CD4-positive, alpha-beta T cell (primary cell): ENCODE data around the gene ATXN3. TPM values are rescaled to one million over a fixed set of nuclear protein-coding genes. Genes with fewer than 3 reads are reported as not detected.

Source experiments
- ATAC-seq: fragments of 200-7000 bp; cut with Tn5 transposase; one replicate; pipeline ENCODE4 v1.10.0; 2022; ENCODE audit warnings: mild to moderate bottlenecking; ENCODE audit not compliant: poor library complexity
- CTCF ChIA-PET: fragments of 350-600 bp; sonication (Branson Sonifier 250); formaldehyde crosslinking; loops from one replicate; lab custom pipeline; 2021; ENCODE audit warnings: antibody characterized with exemption, inconsistent platforms; lab: Charles Lee
- POLR2A ChIA-PET: fragments of 350-600 bp; sonication (Branson Sonifier 250); formaldehyde crosslinking; loops from one replicate; lab custom pipeline; 2021; ENCODE audit warnings: antibody characterized with exemption, inconsistent platforms; lab: Charles Lee
- DNase-seq, 14 experiments: peaks; one replicate each; pipeline ENCODE4 v3.0.0-alpha.2; 2013 to 2020; ENCODE audit warnings: mixed read lengths in 2 of 14
- H3K27ac ChIP-seq, 2 donors: one replicate each; pipeline versions ENCODE4 v1.5.1 to v1.7.0; 2013; ENCODE audit warnings: low read length in 2 of 2, low read depth in 1 of 2, mild to moderate bottlenecking in 1 of 2
- H3K27me3 ChIP-seq, 2 experiments: 1 replicate in 1 of 2; 2 replicates in 1 of 2; pipeline versions ENCODE4 v1.6.1 to v1.7.0; 2013; ENCODE audit warnings: low read length in 2 of 2, control low read depth in 1 of 2, mild to moderate bottlenecking in 1 of 2, moderate library complexity in 1 of 2; ENCODE audit not compliant: insufficient read depth in 2 of 2, control insufficient read depth in 1 of 2
- H3K36me3 ChIP-seq: one replicate; pipeline ENCODE4 v1.6.1; 2013; ENCODE audit warnings: low read length, control low read depth; ENCODE audit not compliant: insufficient read depth
- H3K4me1 ChIP-seq: one replicate; pipeline ENCODE4 v1.6.1; 2013; ENCODE audit warnings: low read length, control low read depth; ENCODE audit not compliant: insufficient read depth
- H3K4me3 ChIP-seq: one replicate; pipeline ENCODE4 v1.5.1; 2013; ENCODE audit warnings: mild to moderate bottlenecking, low read length, moderate library complexity
- H3K9me3 ChIP-seq, 2 experiments: 1 replicate in 1 of 2; 2 replicates in 1 of 2; pipeline versions ENCODE4 v1.6.1 to v1.7.0; 2013; ENCODE audit warnings: low read length in 2 of 2, mild to moderate bottlenecking in 2 of 2, control low read depth in 1 of 2, moderate library complexity in 1 of 2; ENCODE audit not compliant: control insufficient read depth in 1 of 2, insufficient read depth in 1 of 2
- H3K27ac Mint-ChIP-seq: one replicate; pipeline ENCODE4 v1.8.0; 2020; ENCODE audit warnings: mixed read lengths
- H3K27me3 Mint-ChIP-seq: one replicate; pipeline ENCODE4 v1.8.0; 2021; ENCODE audit warnings: mixed read lengths
- H3K36me3 Mint-ChIP-seq: one replicate; pipeline ENCODE4 v1.8.0; 2021; ENCODE audit warnings: low read depth, mixed read lengths
- H3K4me1 Mint-ChIP-seq: one replicate; pipeline ENCODE4 v1.8.0; 2021; ENCODE audit warnings: low read depth, mixed read lengths
- H3K4me3 Mint-ChIP-seq: one replicate; pipeline ENCODE4 v1.8.0; 2020; ENCODE audit warnings: mild to moderate bottlenecking, mixed read lengths
- H3K9me3 Mint-ChIP-seq: one replicate; pipeline ENCODE4 v1.8.0; 2020; ENCODE audit warnings: mixed read lengths
- CTCF ChIP-seq: fragments of 200-600 bp; IDR thresholded peaks from one replicate; pipeline ENCODE4 v1.8.0; 2022; ENCODE audit warnings: antibody characterized with exemption, mild to moderate bottlenecking
- intact Hi-C, 2 experiments: fragments of 100-400 bp; cut with DNase I in 1 of 2; cut with micrococcal nuclease in 1 of 2; formaldehyde crosslinking; loops; one replicate each; pipeline versions ENCODE4 v1.15.1 to v1.9.0; 2023 to 2025; cut with DNase I, micrococcal nuclease
- total RNA-seq, 174 experiments: library from RNA in 2 of 174; stranded (reverse) in 2 of 174; gene quantifications; one replicate each; pipeline ENCODE4 v1.2.3 and lab custom pipeline; 2021 to 2026

ATXN3 gene
- total RNA-seq, 2 experiments from 2014 or later = 21.5 to 22.1 TPM

- Mint-ChIP-seq H3K36me3 (peaks cover 75% of the 10 kb centered on the region), H3K27me3 (no peaks in the 10 kb centered on the region), H3K9me3 (no peaks in the 10 kb centered on the region), H3K27ac (no peak overlapping the region), H3K4me3 (no peak overlapping the region), H3K4me1 (no peaks in the 10 kb centered on the region)
- no peak overlapping the region for H3K4me3 ChIP-seq
- no peaks in the 10 kb centered on the region for H3K4me1 ChIP-seq
- no peak overlapping the region for H3K27ac ChIP-seq
- ChIA-PET CTCF (interaction anchor here (1.2 kb wide), 1 partner anchor 12 kb away, joined by 3 read pairs; no protein-coding TSS in a partner anchor), POLR2A (no interaction called here)
- intact Hi-C loops = no loop called here
- no peak for TF ChIP-seq CTCF
- ATAC-seq (no peak), DNase-seq (no peak)
- H3K9me3 ChIP-seq = no peaks in the 10 kb centered on the region
- no peaks in the 10 kb centered on the region for H3K27me3 ChIP-seq
- peaks cover 66% of the 10 kb centered on the region for H3K36me3 ChIP-seq
Observed at GRCh38 chr14:92014040-92014439, 92.3 kb downstream of the ATXN3 start.

DNA sequence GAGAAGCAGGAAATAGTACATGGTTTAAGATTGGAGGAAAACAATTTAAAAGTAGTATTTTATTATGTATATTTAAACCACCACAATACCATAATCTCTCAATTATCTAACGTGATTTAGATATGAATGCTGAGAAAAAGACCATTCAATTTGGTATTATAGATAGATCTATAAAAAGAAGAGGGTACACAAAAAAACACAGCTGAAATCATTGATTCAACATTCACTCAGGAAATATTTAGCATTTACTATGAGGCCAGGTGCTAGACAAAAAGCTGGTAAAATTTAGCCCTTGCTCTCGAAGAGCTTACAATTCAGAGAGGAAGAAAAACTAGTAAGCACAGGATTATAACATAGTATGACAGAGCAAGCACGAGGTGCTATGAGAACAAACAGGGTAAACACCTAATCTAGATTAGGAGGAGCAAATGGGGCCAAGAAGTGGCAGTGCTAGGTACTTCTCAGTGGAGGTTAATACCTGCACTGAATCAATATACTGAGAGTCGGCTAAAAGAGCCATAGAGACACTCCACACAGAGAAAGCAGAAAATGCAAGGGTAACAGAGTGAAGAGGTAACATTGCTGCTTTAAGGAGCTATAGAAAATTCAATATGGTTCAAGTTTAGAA lies 94.1 kb downstream of the ATXN3 start:
- no peak for DNase-seq
- TF ChIP-seq CTCF = no peak
- Histone ChIP-seq H3K9me3 (no peaks in the 10 kb centered on the region), H3K36me3 (peaks cover 73% of the 10 kb centered on the region), H3K27me3 (no peaks in the 10 kb centered on the region), H3K4me3 (no peak overlapping the region), H3K4me1 (no peaks in the 10 kb centered on the region), H3K27ac (no peak overlapping the region)
- POLR2A ChIA-PET = interaction anchor here (1.7 kb wide), 1 partner anchor 8 kb away, joined by 6 read pairs; no protein-coding TSS in a partner anchor
- H3K27ac Mint-ChIP-seq = no peak overlapping the region
- H3K4me3 Mint-ChIP-seq = no peak overlapping the region
- CTCF ChIA-PET = no interaction called here
- H3K27me3 Mint-ChIP-seq = no peaks in the 10 kb centered on the region
- intact Hi-C loops = no loop called here
- no peaks in the 10 kb centered on the region for H3K4me1 Mint-ChIP-seq
- no peak for ATAC-seq
- no peaks in the 10 kb centered on the region for H3K9me3 Mint-ChIP-seq
- peaks cover 90% of the 10 kb centered on the region for H3K36me3 Mint-ChIP-seq

- ATAC-seq (no peak), DNase-seq (no peak)
- H3K36me3 Mint-ChIP-seq = peaks cover 83% of the 10 kb centered on the region
- H3K9me3 ChIP-seq = no peaks in the 10 kb centered on the region
- H3K9me3 Mint-ChIP-seq = no peaks in the 10 kb centered on the region
- H3K27ac ChIP-seq = no peak overlapping the region
- CTCF ChIA-PET = interaction anchor here (1.5 to 1.7 kb wide), 2 partner anchors 12 to 14 kb away, joined by 3 to 5 read pairs; no protein-coding TSS in a partner anchor
- H3K4me1 Mint-ChIP-seq = peaks cover 6% of the 10 kb centered on the region
- no peak overlapping the region for H3K4me3 ChIP-seq
- H3K4me1 ChIP-seq = no peaks in the 10 kb centered on the region
- H3K27ac Mint-ChIP-seq = no peak overlapping the region
- no peak overlapping the region for H3K4me3 Mint-ChIP-seq
- H3K27me3 ChIP-seq = no peaks in the 10 kb centered on the region
- H3K36me3 ChIP-seq = peaks cover 68% of the 10 kb centered on the region
- TF ChIP-seq CTCF = no peak
- POLR2A ChIA-PET = no interaction called here
- intact Hi-C loops = no loop called here
- H3K27me3 Mint-ChIP-seq = no peaks in the 10 kb centered on the region
Observed at GRCh38 chr14:92010644-92011043, 95.7 kb downstream of the ATXN3 start.
